GM23338 (cell line): Measurements from ENCODE around the gene CATSPERE. TPM values are rescaled to one million over a fixed set of nuclear protein-coding genes. Genes with fewer than 3 reads are reported as not detected.
"Not testable (repeated sequence)": the region's sequence is repeated elsewhere in the genome, so short reads cannot be mapped to it uniquely, and the experiment has no call there.

Experiments
- ATAC-seq: fragments of 200-7000 bp; cut with Tn5 transposase; 3 replicates; pipeline ENCODE4 v1.9.1; 2020
- DNase-seq: peaks from one replicate; pipeline ENCODE4 v3.0.0-alpha.2; 2015; ENCODE audit warnings: low spot score
- H2AFZ ChIP-seq: fragments of 200-600 bp; sonication (generic); 2 replicates; pipeline ENCODE4 v1.8.0; 2016; ENCODE audit warnings: antibody characterized with exemption, mild to moderate bottlenecking, moderate library complexity
- H3F3A ChIP-seq: fragments of 200-600 bp; sonication (generic); replicated peaks from 2 replicates; pipeline ENCODE4 v1.8.0; 2017; ENCODE audit warnings: antibody characterized with exemption, mixed run types, low read depth
- H3K27ac ChIP-seq: fragments of 200-600 bp; sonication (generic); 2 replicates; pipeline ENCODE4 v1.6.1; 2016; ENCODE audit warnings: low read depth
- H3K27me3 ChIP-seq: fragments of 200-600 bp; sonication (generic); 2 replicates; pipeline ENCODE4 v1.8.0; 2016; ENCODE audit warnings: mild to moderate bottlenecking, mixed run types, moderate library complexity; ENCODE audit not compliant: insufficient read depth
- H3K36me3 ChIP-seq: fragments of 200-600 bp; sonication (generic); 2 replicates; pipeline ENCODE4 v1.8.0; 2016; ENCODE audit warnings: mild to moderate bottlenecking; ENCODE audit not compliant: insufficient read depth
- H3K4me1 ChIP-seq: fragments of 200-600 bp; sonication (generic); 2 replicates; pipeline ENCODE4 v1.8.0; 2016; ENCODE audit warnings: mild to moderate bottlenecking, moderate library complexity; ENCODE audit not compliant: insufficient read depth
- H3K4me2 ChIP-seq: fragments of 200-600 bp; sonication (generic); 2 replicates; pipeline ENCODE4 v1.7.1; 2017; ENCODE audit warnings: mixed run types
- H3K4me3 ChIP-seq: fragments of 200-600 bp; sonication (generic); 2 replicates; pipeline ENCODE4 v1.6.1; 2016; ENCODE audit warnings: mixed run types
- H3K79me2 ChIP-seq: fragments of 200-600 bp; sonication (generic); replicated peaks from 2 replicates; pipeline ENCODE4 v1.8.0; 2017; ENCODE audit warnings: mild to moderate bottlenecking; ENCODE audit not compliant: insufficient read depth
- H3K9me2 ChIP-seq: fragments of 200-600 bp; sonication (generic); 2 replicates; pipeline ENCODE4 v1.8.0; 2017; ENCODE audit not compliant: insufficient read depth
- H4K20me1 ChIP-seq: fragments of 200-600 bp; sonication (generic); replicated peaks from 2 replicates; pipeline ENCODE4 v1.8.0; 2017; ENCODE audit warnings: mild to moderate bottlenecking; ENCODE audit not compliant: insufficient read depth
- H3K27ac Mint-ChIP-seq: 2 replicates; pipeline ENCODE4 v1.8.0; 2020; ENCODE audit warnings: inconsistent platforms, mild to moderate bottlenecking, moderate library complexity, mixed read lengths
- H3K27me3 Mint-ChIP-seq: 3 replicates; pipeline ENCODE4 v1.8.0; 2022; ENCODE audit warnings: low read depth, mild to moderate bottlenecking, moderate library complexity, mixed read lengths, inconsistent platforms; ENCODE audit not compliant: insufficient read depth, poor library complexity
- H3K36me3 Mint-ChIP-seq: 3 replicates; pipeline ENCODE4 v1.8.0; 2021; ENCODE audit warnings: low read depth, mild to moderate bottlenecking, inconsistent platforms, moderate library complexity, mixed read lengths
- H3K4me1 Mint-ChIP-seq: 3 replicates; pipeline ENCODE4 v1.8.0; 2020; ENCODE audit warnings: mild to moderate bottlenecking, inconsistent platforms, mixed read lengths
- H3K4me3 Mint-ChIP-seq: 3 replicates; pipeline ENCODE4 v1.8.0; 2021; ENCODE audit warnings: moderate library complexity, mild to moderate bottlenecking, inconsistent platforms, mixed read lengths
- H3K9me3 Mint-ChIP-seq: 3 replicates; pipeline ENCODE4 v1.8.0; 2020; ENCODE audit warnings: moderate library complexity, mild to moderate bottlenecking, inconsistent platforms, mixed read lengths
- EZH2 ChIP-seq: fragments of 200-600 bp; sonication (generic); IDR thresholded peaks from one replicate; pipeline ENCODE4 v1.8.0; 2017; ENCODE audit warnings: antibody characterized with exemption, mild to moderate bottlenecking, low read depth; ENCODE audit not compliant: unreplicated experiment
- NANOG ChIP-seq: IDR thresholded peaks from 2 replicates; pipeline ENCODE4 v1.6.1; 2016; ENCODE audit warnings: antibody characterized with exemption, borderline replicate concordance
- polyA plus RNA-seq: library from polyadenylated mRNA; unstranded; fragments of >200 nt; fragmentation: Nextera tagmentation; extraction: Ambion mirVana; gene quantifications from 2 replicates; pipeline ENCODE4 v1.2.1, GENCODE V29; 2016
- total RNA-seq: library from RNA; depleted of rRNA; stranded (reverse); fragments of >200 nt; shearing (Covaris generic); gene quantifications from 2 replicates; pipeline ENCODE4 v1.2.3, GENCODE V29; 2014
- TF ChIP-seq, protein P1 (sequence below): fragments of 250-450 bp; sonication (Bioruptor Pico); IDR thresholded peaks from 2 replicates; pipeline ENCODE4 v1.5.0; 2020; ENCODE audit warnings: mild to moderate bottlenecking, moderate library complexity
- TF ChIP-seq, protein P2 (sequence below): IDR thresholded peaks from 2 replicates; pipeline ENCODE4 v1.6.1; 2016; ENCODE audit warnings: antibody characterized with exemption

Gene CATSPERE
- total and polyA plus RNA-seq, 2 experiments from 2014 or later: 0.70 TPM; not detected in 1

DNA sequence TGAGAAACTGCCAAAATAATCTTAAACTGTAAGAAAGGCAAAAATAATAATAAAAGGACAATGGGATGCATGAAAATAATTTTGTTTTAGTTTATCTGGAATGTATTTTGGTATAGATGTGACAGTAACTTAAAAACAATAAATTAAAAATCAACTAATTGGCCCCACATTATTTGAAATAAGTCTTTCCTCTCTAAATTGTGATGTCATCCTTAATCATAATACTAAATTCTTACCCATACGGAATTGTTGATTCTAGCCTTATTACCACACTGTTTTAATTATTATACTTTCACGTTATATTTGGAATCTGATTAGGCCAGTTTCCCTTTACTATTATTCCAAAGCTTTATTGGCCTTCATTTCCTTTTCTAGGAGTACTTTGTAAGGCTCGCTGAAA, 199.5 kb downstream of the CATSPERE start (continued):
- TF ChIP-seq, protein P1, sequence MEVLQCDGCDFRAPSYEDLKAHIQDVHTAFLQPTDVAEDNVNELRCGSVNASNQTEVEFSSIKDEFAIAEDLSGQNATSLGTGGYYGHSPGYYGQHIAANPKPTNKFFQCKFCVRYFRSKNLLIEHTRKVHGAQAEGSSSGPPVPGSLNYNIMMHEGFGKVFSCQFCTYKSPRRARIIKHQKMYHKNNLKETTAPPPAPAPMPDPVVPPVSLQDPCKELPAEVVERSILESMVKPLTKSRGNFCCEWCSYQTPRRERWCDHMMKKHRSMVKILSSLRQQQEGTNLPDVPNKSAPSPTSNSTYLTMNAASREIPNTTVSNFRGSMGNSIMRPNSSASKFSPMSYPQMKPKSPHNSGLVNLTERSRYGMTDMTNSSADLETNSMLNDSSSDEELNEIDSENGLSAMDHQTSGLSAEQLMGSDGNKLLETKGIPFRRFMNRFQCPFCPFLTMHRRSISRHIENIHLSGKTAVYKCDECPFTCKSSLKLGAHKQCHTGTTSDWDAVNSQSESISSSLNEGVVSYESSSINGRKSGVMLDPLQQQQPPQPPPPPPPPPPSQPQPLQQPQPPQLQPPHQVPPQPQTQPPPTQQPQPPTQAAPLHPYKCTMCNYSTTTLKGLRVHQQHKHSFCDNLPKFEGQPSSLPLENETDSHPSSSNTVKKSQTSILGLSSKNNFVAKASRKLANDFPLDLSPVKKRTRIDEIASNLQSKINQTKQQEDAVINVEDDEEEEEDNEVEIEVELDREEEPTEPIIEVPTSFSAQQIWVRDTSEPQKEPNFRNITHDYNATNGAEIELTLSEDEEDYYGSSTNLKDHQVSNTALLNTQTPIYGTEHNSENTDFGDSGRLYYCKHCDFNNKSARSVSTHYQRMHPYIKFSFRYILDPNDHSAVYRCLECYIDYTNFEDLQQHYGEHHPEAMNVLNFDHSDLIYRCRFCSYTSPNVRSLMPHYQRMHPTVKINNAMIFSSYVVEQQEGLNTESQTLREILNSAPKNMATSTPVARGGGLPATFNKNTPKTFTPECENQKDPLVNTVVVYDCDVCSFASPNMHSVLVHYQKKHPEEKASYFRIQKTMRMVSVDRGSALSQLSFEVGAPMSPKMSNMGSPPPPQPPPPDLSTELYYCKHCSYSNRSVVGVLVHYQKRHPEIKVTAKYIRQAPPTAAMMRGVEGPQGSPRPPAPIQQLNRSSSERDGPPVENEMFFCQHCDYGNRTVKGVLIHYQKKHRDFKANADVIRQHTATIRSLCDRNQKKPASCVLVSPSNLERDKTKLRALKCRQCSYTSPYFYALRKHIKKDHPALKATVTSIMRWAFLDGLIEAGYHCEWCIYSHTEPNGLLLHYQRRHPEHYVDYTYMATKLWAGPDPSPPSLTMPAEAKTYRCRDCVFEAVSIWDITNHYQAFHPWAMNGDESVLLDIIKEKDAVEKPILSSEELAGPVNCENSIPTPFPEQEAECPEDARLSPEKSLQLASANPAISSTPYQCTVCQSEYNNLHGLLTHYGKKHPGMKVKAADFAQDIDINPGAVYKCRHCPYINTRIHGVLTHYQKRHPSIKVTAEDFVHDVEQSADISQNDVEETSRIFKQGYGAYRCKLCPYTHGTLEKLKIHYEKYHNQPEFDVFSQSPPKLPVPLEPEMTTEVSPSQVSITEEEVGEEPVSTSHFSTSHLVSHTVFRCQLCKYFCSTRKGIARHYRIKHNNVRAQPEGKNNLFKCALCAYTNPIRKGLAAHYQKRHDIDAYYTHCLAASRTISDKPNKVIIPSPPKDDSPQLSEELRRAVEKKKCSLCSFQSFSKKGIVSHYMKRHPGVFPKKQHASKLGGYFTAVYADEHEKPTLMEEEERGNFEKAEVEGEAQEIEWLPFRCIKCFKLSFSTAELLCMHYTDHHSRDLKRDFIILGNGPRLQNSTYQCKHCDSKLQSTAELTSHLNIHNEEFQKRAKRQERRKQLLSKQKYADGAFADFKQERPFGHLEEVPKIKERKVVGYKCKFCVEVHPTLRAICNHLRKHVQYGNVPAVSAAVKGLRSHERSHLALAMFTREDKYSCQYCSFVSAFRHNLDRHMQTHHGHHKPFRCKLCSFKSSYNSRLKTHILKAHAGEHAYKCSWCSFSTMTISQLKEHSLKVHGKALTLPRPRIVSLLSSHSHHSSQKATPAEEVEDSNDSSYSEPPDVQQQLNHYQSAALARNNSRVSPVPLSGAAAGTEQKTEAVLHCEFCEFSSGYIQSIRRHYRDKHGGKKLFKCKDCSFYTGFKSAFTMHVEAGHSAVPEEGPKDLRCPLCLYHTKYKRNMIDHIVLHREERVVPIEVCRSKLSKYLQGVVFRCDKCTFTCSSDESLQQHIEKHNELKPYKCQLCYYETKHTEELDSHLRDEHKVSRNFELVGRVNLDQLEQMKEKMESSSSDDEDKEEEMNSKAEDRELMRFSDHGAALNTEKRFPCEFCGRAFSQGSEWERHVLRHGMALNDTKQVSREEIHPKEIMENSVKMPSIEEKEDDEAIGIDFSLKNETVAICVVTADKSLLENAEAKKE (CRISPR knock-in tag): no peak
- TF ChIP-seq, protein P2, sequence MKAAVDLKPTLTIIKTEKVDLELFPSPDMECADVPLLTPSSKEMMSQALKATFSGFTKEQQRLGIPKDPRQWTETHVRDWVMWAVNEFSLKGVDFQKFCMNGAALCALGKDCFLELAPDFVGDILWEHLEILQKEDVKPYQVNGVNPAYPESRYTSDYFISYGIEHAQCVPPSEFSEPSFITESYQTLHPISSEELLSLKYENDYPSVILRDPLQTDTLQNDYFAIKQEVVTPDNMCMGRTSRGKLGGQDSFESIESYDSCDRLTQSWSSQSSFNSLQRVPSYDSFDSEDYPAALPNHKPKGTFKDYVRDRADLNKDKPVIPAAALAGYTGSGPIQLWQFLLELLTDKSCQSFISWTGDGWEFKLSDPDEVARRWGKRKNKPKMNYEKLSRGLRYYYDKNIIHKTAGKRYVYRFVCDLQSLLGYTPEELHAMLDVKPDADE: no peak
- TF ChIP-seq NANOG (no peak), EZH2 (no peak)

DNA sequence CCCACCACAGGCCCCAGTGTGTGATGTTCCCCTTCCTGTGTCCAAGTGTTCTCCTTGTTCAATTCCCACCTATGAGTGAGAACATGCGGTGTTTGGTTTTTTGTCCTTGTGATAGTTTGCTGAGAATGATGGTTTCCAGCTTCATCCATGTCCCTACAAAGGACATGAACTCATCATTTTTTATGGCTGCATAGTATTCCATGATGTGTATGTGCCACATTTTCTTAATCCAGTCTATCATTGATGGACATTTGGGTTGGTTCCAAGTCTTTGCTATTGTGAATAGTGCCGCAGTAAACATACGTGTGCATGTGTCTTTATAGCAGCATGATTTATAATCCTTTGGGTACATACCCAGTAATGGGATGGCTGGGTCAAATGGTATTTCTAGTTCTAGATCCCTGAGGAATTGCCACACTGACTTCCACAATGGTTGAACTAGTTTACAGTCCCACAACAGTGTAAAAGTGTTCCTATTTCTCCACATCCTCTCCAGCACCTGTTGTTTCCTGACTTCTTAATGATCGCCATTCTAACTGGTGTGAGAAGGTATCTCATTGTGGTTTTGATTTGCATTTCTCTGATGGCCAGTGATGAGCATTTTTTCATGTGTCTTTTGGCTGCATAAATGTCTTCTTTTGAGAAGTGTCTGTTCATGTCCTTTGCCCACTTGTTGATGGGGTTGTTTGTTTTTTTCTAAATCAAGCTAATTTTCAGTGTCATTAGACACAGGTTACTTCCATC, 200.7 kb downstream of the CATSPERE start:
- not testable (repeated sequence) for H3K4me3 ChIP-seq, H3K36me3 ChIP-seq, H3K27ac Mint-ChIP-seq, H3K27ac ChIP-seq, H3F3A ChIP-seq, H2AFZ ChIP-seq, H3K4me3 Mint-ChIP-seq, H3K4me2 ChIP-seq, ATAC-seq, H3K27me3 ChIP-seq, DNase-seq, H3K9me2 ChIP-seq, H3K27me3 Mint-ChIP-seq, H3K9me3 Mint-ChIP-seq
- H3K4me1 Mint-ChIP-seq: peaks cover 20% of the 10 kb centered on the region
- H3K79me2 ChIP-seq: peaks cover 100% of the 10 kb centered on the region
- peaks cover 19% of the 10 kb centered on the region for H3K4me1 ChIP-seq
- peaks cover 28% of the 10 kb centered on the region; the same call in 1 of the 2 replicates for H4K20me1 ChIP-seq
- H3K36me3 Mint-ChIP-seq: peaks cover 45% of the 10 kb centered on the region
